HUES48 (cell line): ENCODE results near the gene C4A.
"Not testable (repeated sequence)": the region's sequence is repeated elsewhere in the genome, so short reads cannot be mapped to it uniquely, and the experiment has no call there.

ENCODE experiments used
- H3K27ac ChIP-seq: one replicate; pipeline ENCODE4 v1.7.0; 2013; ENCODE audit warnings: low read depth, low read length, inconsistent platforms
- H3K27me3 ChIP-seq: 2 replicates; pipeline ENCODE4 v1.6.1; 2013; ENCODE audit warnings: mild to moderate bottlenecking, low read length; ENCODE audit not compliant: control insufficient read depth, insufficient read depth
- H3K36me3 ChIP-seq: 2 replicates; pipeline ENCODE4 v1.6.1; 2013; ENCODE audit warnings: low read length; ENCODE audit not compliant: control insufficient read depth, insufficient read depth
- H3K4me1 ChIP-seq: 2 replicates; pipeline ENCODE4 v1.6.1; 2013; ENCODE audit warnings: mild to moderate bottlenecking, low read length; ENCODE audit not compliant: control insufficient read depth, insufficient read depth
- H3K4me3 ChIP-seq: 2 replicates; pipeline ENCODE4 v1.5.1; 2013; ENCODE audit warnings: mild to moderate bottlenecking, low read depth, low read length
- H3K9ac ChIP-seq: 2 replicates; pipeline ENCODE4 v1.6.1; 2013; ENCODE audit warnings: mild to moderate bottlenecking, low read depth, low read length, moderate library complexity
- H3K9me3 ChIP-seq: 2 replicates; pipeline ENCODE4 v1.6.1; 2013; ENCODE audit warnings: low read length; ENCODE audit not compliant: control insufficient read depth, insufficient read depth

Gene C4A

DNA sequence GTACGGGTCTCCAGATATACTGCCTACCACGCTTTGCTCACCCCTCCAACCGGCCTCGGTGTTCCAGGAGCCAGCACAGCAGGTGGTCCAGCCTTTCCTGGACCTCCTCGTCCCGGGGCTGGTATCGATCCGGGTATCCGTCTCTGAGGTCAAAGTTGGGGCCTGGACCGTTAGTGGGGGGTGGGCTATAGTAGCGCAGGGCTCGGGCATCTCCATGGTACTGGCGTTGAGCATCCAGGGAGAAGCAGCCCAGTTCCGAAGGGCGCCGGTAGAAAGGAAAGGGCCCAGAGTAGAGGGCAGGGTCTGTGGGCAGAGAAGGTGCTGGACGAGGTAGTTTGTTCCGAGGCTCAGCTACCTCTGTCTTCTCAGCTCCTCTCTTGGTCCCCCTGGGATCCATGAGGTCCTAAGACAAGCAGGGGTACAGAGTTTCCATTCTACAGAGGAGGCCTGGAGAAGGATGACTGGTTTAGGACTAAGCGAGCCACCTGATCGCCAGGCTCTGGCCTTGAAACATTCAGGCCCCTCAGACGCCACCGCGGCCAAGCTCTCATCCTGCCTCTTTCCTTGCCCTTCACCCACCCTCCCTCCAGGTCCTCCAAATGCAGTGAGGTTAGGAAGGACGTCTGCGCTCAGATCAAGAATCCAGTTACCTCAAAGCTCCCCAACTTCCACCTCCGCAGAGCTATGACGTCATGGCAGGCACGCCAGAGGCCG is 10.4 kb upstream of the C4A start:
- no peaks in the 10 kb centered on the region for H3K27me3 ChIP-seq
- H3K4me1 ChIP-seq: no peaks in the 10 kb centered on the region
- H3K9me3 ChIP-seq: no peaks in the 10 kb centered on the region
- H3K4me3 ChIP-seq: peak overlapping the region; percentile 92
- H3K36me3 ChIP-seq: peaks cover 40% of the 10 kb centered on the region
- peak overlapping the region; percentile 99 for H3K27ac ChIP-seq
- H3K9ac ChIP-seq: peak overlapping the region; percentile 77

DNA sequence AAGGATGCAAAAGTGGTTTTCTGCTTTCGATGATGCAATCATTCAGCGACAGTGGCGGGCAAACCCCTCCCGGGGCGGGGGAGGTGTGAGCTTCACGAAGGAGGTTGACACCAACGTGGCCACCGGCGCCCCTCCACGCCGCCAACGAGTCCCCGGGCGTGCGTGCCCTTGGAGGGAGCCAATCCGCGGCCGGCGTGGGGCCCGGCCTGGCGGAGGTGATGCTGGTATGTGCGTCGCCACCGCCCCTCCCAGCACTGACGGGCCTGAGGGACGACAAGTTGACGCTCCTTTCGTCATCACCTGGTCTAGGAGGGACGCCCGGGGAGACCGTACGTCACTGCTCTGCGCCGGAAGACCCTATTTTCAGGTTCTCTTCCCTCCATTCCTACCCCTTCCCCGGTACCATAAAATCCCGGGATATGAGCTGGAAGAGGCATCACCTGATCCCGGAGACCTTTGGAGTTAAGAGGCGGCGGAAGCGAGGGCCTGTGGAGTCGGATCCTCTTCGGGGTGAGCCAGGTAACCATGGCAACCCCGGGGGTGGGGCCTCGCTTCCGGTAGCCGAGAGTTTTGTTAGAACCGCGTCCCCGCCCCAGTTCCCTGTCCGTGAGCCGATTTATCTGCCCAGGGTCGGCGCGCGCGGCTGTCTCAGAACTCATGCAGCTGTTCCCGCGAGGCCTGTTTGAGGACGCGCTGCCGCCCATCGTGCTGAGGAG is 9.7 kb upstream of the C4A start, which contains the start of gene DXO:
DXO (minus strand) TSS at position 146 of the 716 bp plus-strand sequence. CDS start 463 bp downstream, outside the sequence.
- no peaks in the 10 kb centered on the region for H3K27me3 ChIP-seq
- H3K9ac ChIP-seq: peak within 1 kb of the TSS; percentile 77
- H3K36me3 ChIP-seq: peaks cover 33% of the 10 kb centered on the region
- no peaks in the 10 kb centered on the region for H3K4me1 ChIP-seq
- H3K27ac ChIP-seq: peak within 1 kb of the TSS; percentile 99
- H3K4me3 ChIP-seq: peak within 1 kb of the TSS; percentile 92
- no peaks in the 10 kb centered on the region for H3K9me3 ChIP-seq

DNA sequence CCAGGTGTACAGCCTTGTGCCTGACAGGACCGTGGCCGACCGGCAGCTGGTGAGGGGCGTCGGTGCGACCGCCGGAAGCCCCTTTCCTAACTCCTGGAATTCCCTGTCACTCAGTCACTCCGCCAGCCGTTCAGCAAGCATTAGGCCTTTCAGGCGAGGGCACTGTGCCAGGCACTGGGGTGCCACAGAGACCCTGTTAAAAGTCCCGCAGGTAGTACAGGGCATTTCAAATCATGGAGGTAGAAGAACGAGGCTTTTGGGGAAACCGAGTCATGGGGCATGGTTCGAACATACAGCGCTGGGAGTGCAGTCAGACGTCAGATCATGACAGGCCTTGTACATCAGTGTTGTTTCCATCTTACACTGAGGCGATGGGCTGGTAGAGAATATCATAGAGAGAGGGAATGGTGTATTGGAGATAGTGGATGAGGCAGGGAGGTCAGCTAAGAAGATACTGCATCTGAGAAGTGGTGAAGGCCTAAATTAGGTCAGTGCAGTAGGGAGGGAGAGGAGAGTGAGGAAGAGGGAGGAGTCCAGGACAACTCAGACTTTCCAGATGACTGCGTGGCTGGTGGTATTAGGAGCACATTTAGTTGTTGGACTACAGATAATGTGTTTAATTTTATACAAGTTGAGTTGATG is 9.0 kb upstream of the C4A start:
- peak overlapping the region; percentile 99 for H3K27ac ChIP-seq

DNA sequence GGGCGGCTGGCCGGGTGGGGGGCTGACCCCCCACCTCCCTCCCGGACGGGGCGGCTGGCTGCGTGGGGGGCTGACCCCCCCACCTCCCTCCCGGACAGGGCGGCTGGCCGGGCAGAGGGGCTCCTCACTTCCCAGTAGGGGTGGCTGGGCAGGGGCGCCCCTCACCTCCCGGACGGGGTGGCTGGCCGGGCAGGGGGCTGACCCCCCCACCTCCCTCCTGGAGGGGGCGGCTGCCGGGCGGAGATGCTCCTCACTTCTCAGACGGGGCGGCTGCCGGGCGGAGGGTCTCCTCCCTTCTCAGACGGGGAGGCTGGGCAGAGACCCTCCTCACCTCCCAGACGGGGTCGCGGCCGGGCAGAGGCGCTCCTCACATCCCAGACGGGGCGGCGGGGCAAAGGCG is 5.8 kb upstream of the C4A start:
- H3K9ac ChIP-seq, H3K36me3 ChIP-seq, H3K27me3 ChIP-seq, H3K4me3 ChIP-seq, H3K27ac ChIP-seq, H3K9me3 ChIP-seq, H3K4me1 ChIP-seq: not testable (repeated sequence)

More for the DNA sequence above, 9.0 kb upstream of the C4A start:
- Histone ChIP-seq H3K9me3 (no peaks in the 10 kb centered on the region), H3K9ac (peak overlapping the region; percentile 77; the same call in 1 of the 2 replicates), H3K4me3 (peak overlapping the region; percentile 92), H3K27me3 (no peaks in the 10 kb centered on the region), H3K4me1 (no peaks in the 10 kb centered on the region), H3K36me3 (peaks cover 26% of the 10 kb centered on the region)

DNA sequence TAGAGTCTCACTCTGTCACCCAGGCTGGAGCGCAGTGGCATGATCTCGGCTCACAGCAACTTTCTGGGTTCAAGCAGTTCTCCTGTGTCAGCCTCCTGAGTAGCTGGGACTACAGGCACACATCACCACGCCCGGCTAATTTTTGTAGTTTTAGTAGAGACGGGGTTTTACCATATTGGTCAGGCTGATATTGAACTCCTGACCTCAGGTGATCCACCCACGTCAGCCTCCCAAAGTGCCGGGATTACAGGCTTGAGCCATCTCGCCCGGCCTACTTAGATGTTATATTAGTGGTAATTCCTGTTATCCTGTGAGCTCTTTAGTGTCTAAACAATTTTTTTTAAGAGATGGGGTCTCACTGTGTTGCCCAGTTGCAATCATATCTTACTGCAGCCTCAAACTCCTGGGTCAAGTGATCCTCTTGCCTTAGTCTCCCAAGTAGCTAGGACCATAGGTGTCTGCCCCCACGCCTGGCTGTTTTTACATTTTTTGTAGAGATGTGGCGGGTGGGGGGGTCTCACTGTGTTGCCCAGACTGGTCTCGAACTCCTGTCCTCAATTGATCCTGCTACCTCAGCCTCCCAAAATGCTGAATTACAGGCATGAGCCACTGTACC is 3.9 kb upstream of the C4A start:
- H3K27ac ChIP-seq: no peak overlapping the region
- no peaks in the 10 kb centered on the region for H3K4me1 ChIP-seq
- no peak overlapping the region for H3K4me3 ChIP-seq
- H3K36me3 ChIP-seq: peaks cover 7% of the 10 kb centered on the region; the same call in 1 of the 2 replicates
- no peak overlapping the region for H3K9ac ChIP-seq
- H3K27me3 ChIP-seq: no peaks in the 10 kb centered on the region
- no peaks in the 10 kb centered on the region for H3K9me3 ChIP-seq

DNA sequence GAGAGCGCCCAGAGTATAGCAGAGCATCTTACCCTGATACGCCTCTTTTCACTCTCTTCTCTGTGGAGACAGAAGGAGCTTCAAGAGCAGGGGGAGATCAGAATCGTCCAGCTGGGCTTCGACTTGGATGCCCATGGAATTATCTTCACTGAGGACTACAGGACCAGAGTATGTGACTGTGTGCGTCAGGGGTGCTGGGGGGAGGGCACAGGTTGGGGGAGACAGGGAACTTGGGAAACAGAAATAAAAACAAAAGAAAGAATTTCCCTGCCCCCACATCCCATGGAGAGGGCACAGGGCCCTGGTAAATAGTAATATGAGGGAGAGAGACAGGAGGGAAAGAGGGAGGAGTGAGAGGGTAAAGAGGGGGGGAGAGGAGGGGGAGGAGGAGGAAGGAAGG is 3.0 kb upstream of the C4A start:
- H3K4me3 ChIP-seq: no peak overlapping the region
- H3K4me1 ChIP-seq: no peaks in the 10 kb centered on the region
- no peaks in the 10 kb centered on the region for H3K9me3 ChIP-seq
- no peaks in the 10 kb centered on the region for H3K27me3 ChIP-seq
- H3K9ac ChIP-seq: no peak overlapping the region
- H3K36me3 ChIP-seq: peaks cover 7% of the 10 kb centered on the region; the same call in 1 of the 2 replicates
- no peak overlapping the region for H3K27ac ChIP-seq

DNA sequence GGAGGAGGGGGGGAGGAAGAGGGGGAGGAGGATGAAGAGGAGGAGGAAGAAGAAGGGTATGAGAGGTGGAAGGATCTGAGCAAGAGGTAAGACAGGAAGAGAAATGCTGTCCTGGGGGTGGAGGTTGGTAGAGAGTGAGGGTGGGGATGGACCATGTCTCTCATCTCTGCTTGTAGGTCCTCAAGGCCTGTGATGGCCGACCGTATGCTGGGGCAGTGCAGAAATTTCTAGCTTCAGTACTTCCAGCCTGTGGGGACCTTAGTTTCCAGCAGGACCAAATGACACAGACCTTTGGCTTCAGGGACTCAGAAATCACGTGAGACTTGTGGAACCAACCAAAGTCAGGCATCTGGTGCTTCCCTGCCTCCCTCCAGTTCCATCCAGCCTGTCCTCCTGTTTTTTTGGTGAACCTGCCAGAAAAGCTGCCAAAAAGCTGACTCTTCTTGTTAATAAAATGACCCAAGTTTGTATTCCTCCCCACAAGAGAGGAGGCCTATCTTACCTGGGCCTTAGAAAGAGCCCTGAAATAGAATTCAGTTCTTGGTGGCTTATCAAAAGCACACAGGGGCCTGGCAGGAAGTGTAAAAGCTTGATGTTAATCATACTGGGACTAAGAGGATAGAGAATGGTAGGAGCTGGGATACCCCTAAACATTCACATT is 2.5 kb upstream of the C4A start:
- H3K4me1 ChIP-seq: no peaks in the 10 kb centered on the region
- no peaks in the 10 kb centered on the region for H3K27me3 ChIP-seq
- H3K9ac ChIP-seq: no peak overlapping the region
- no peak overlapping the region for H3K27ac ChIP-seq
- H3K4me3 ChIP-seq: no peak overlapping the region
- no peaks in the 10 kb centered on the region for H3K9me3 ChIP-seq
- peaks cover 7% of the 10 kb centered on the region; the same call in 1 of the 2 replicates for H3K36me3 ChIP-seq

DNA sequence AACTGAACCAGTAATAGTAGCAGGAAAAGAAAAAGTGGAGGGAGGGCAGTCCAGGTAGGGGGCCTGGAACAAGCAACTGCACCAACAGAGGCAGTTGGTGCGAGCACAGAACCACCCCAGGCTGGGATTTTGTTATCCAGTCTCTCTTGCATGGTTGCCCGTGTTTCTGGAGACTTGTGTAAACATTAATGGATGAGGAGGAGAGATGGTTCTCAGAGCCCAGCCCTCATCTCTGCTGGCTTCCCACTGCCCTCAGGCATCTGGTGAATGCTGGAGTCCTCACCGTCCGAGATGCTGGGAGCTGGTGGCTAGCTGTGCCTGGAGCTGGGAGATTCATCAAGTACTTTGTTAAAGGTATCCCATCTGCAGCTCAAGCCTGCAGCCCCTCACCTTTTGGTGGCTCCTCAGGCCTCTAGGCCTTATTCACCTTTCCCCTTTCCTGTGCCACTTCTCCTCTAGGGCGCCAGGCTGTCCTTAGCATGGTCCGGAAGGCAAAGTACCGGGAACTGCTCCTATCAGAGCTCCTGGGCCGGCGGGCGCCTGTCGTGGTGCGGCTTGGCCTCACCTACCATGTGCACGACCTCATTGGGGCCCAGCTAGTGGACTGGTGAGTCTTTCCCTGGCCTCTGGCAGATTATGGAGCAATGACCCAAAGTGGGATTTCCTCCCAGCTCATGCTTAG is 1.5 kb upstream of the C4A start:
- H3K27me3 ChIP-seq, H3K4me1 ChIP-seq, H3K27ac ChIP-seq, H3K4me3 ChIP-seq, H3K9ac ChIP-seq, H3K9me3 ChIP-seq, H3K36me3 ChIP-seq: not testable (repeated sequence)

DNA sequence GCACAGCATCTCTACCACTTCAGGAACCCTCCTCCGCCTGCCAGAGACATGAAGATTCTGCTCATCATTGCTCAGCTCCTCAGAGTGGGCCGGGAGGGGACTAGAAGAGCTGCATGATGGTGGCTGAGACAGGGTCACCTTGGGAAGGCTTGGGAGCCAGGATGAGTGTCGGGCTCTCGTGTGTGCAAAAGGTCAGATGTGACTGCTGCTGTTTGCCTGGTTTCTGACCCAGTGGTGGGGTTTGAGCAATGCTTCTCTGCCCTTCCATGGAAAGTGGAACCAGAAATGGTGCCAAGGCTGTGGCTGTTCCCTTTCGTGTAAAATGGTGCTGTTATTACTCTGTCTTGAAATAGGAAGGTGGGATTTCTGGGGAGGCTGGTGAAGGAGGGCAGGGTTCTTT is 859 bp upstream of the C4A start:
- not testable (repeated sequence) for H3K4me3 ChIP-seq, H3K4me1 ChIP-seq, H3K9me3 ChIP-seq, H3K27ac ChIP-seq, H3K9ac ChIP-seq, H3K36me3 ChIP-seq, H3K27me3 ChIP-seq

DNA sequence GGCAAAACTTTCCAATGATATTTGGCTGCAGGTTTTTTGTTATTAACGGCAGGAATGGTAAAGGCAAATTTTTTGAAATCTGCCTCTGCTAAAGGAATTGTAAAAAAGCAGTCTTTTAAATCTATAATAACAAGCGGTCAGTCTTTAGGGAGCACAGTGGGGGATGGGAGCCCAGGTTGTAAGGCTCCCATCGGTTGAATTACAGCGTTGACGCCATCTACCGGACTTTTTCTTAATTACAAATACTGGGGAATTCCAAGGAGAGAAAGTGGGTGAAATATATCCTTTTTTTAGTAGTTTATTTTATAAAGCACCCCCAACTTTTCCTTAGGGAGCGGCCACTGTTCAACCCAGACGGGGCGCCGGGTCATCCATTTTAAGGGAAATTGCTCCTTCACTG is 7.5 kb downstream of the C4A start:
- H3K27ac ChIP-seq, H3K9ac ChIP-seq, H3K36me3 ChIP-seq, H3K9me3 ChIP-seq, H3K27me3 ChIP-seq, H3K4me3 ChIP-seq, H3K4me1 ChIP-seq: not testable (repeated sequence)
